ENCODE measurements around the gene HMGCL. TPM values are rescaled to one million over a fixed set of nuclear protein-coding genes. Genes with fewer than 3 reads are reported as not detected.

Gene HMGCL
- total and polyA plus RNA-seq, 2 of the 13 experiments (the other 11 are each of a cell fraction or from before 2014, with no cell fraction given) = 21.3 to 41.4 TPM

GRCh38 chr1:23825076-23825761, at the start of gene HMGCL (continued):
- TF ChIP-seq SNAPC2 (CRISPR knock-in tag; IDR thresholded peaks at IDR 0.05) (peak; percentile 75; the same call in 1 of the 2 replicates), NPAS2 (CRISPR knock-in tag; IDR thresholded peaks at IDR 0.05; ENCODE audit: borderline replicate concordance) (no peak), ADNP (CRISPR knock-in tag; IDR thresholded peaks at IDR 0.05) (no peak), CENPX (CRISPR knock-in tag; IDR thresholded peaks at IDR 0.05) (no peak), SOX13 (IDR thresholded peaks at IDR 0.05) (no peak), SOX13 (CRISPR knock-in tag; conservative IDR thresholded peaks at IDR 0.05 in 1 of 2, IDR thresholded peaks at IDR 0.05 in 1 of 2) (no peak; a peak in 2 of 4 replicates), ZNF614 (CRISPR knock-in tag; IDR thresholded peaks at IDR 0.05; ENCODE audit: borderline replicate concordance) (peak; percentile 72)

GRCh38 chr1:23872421-23872820, 47.2 kb upstream of the HMGCL start:
- ChIA-PET POLR2A (no interaction called here), CTCF (ENCODE audit: low intra/inter-chr PET ratio, low total read pairs) (no interaction called here)
- BruUV-seq (replicated peaks) = no TSS peak
- H3K27me3 ChIP-seq (ENCODE audit: control insufficient read depth in 1 of 2, insufficient read depth in 2 of 2, low read length in 2 of 2) = no peaks in the 10 kb centered on the region; a peak in 2 of 5 replicates
- in situ Hi-C loops (cut with HindIII; ENCODE audit: extremely low pct_ligation_motif_present, low pct_unique_long_range_greater_than_20kb) = no loop called here
- H3K9ac ChIP-seq (ENCODE audit: insufficient read depth, low read depth, low read length) = no peak overlapping the region
- H3K4me1 ChIP-seq (ENCODE audit: insufficient read depth, low read length) = peaks cover 20% of the 10 kb centered on the region
- ATAC-seq (no peak), FAIRE-seq (no peak), DNase-seq (ENCODE audit: low spot score) (no peak)
- H3K27ac ChIP-seq (ENCODE audit: extremely low read length, insufficient read depth, low read length) = no peak overlapping the region
- WGBS (ENCODE audit: low lambda C conversion rate) = 61% methylated on average over 3 of the region's 3 CpGs
- H3K79me2 ChIP-seq (ENCODE audit: insufficient read depth, low read length) = peaks cover under 1% of the 10 kb centered on the region
- no peak overlapping the region for H3K4me3 ChIP-seq (replicated peaks in 1 of 3; ENCODE audit: insufficient read depth in 1 of 3, low read depth in 2 of 3, low read length in 3 of 3)
- intact Hi-C loops (cut with micrococcal nuclease; ENCODE audit: unreplicated experiment) = no loop called here
- no peaks in the 10 kb centered on the region for H3K36me3 ChIP-seq (replicated peaks in 1 of 2; ENCODE audit: control insufficient read depth in 1 of 2, insufficient read depth in 2 of 2, low read length in 2 of 2)
- H3K4me2 ChIP-seq (ENCODE audit: low read depth, low read length) = no peak overlapping the region
- H3K9me3 ChIP-seq (ENCODE audit: low read length) = no peaks in the 10 kb centered on the region
- no peak overlapping the region for H2AFZ ChIP-seq (ENCODE audit: low read length)
- no peaks in the 10 kb centered on the region for H4K20me1 ChIP-seq (ENCODE audit: insufficient read depth, low read length)
- TF ChIP-seq MXD3 (CRISPR knock-in tag; IDR thresholded peaks at IDR 0.05) (no peak), MZF1 (CRISPR knock-in tag; IDR thresholded peaks at IDR 0.05; ENCODE audit: borderline replicate concordance) (no peak), ZNF567 (CRISPR knock-in tag; IDR thresholded peaks at IDR 0.05; ENCODE audit: borderline replicate concordance) (no peak), RFX5 (IDR thresholded peaks at IDR 0.05; ENCODE audit: low read depth, low read length) (no peak), ZUFSP (CRISPR knock-in tag; IDR thresholded peaks at IDR 0.05; ENCODE audit: borderline replicate concordance) (no peak), KIAA2018 (CRISPR knock-in tag; IDR thresholded peaks at IDR 0.05; ENCODE audit: borderline replicate concordance) (no peak)
